ENCODE measurements around the gene NEO1.

- TF ChIP-seq CTCF (optimal IDR thresholded peaks at IDR 0.05 in 1 of 3, IDR thresholded peaks at IDR 0.05 in 1 of 3, conservative IDR thresholded peaks at IDR 0.05 in 1 of 3; ENCODE audit: extremely low read depth in 1 of 3, insufficient read depth in 2 of 3, low read length in 3 of 3): no peak
- no peak for TF ChIP-seq EZH2 (IDR thresholded peaks at IDR 0.05; ENCODE audit: low read length)
Observed at GRCh38 chr15:73270366-73271097, 218.3 kb downstream of the NEO1 start.

Measured in keratinocyte (primary cell).